HepG2 (cell line): ENCODE measurements around the gene EBF3. TPM values are rescaled to one million over a fixed set of nuclear protein-coding genes. Genes with fewer than 3 reads are reported as not detected.

Source experiments
- ARID3A ChIP-seq: IDR thresholded peaks from 2 replicates; pipeline ENCODE4 v1.6.1; 2012; ENCODE audit warnings: low read depth, low read length, improper control_type of control experiment
- HIC2 ChIP-seq: sonication (generic); formaldehyde crosslinking; IDR thresholded peaks from 2 replicates; pipeline ENCODE4 v1.9.0; 2022; ENCODE audit warnings: low read depth, missing genetic modification reagents
- KLF13 ChIP-seq: sonication (generic); formaldehyde crosslinking; IDR thresholded peaks from 2 replicates; pipeline ENCODE4 v1.4.0; 2020; ENCODE audit warnings: mild to moderate bottlenecking, missing genetic modification reagents
- MAFF ChIP-seq: IDR thresholded peaks from 2 replicates; pipeline ENCODE4 v1.6.1; 2011; ENCODE audit warnings: low read depth, low read length, improper control_type of control experiment
- RBM22 ChIP-seq: fragments of 200-400 bp; formaldehyde crosslinking; optimal IDR thresholded peaks from 2 replicates; pipeline ENCODE3; 2017; ENCODE audit warnings: mild to moderate bottlenecking, low read length, moderate library complexity
- ZNF33B ChIP-seq: sonication (generic); formaldehyde crosslinking; IDR thresholded peaks from 2 replicates; pipeline ENCODE4 v1.5.1; 2020; ENCODE audit warnings: mild to moderate bottlenecking, missing genetic modification reagents
- ZNF484 ChIP-seq: sonication (generic); formaldehyde crosslinking; IDR thresholded peaks from 2 replicates; pipeline ENCODE4 v1.5.1; 2020; ENCODE audit warnings: mild to moderate bottlenecking, low read depth, missing genetic modification reagents, borderline replicate concordance
- ZNF773 ChIP-seq: sonication (generic); formaldehyde crosslinking; IDR thresholded peaks from 2 replicates; pipeline ENCODE4 v1.4.0; 2020; ENCODE audit warnings: missing genetic modification reagents, borderline replicate concordance
- polyA plus RNA-seq, 8 experiments: library from polyadenylated mRNA; depleted of rRNA in 3 of 8; stranded (reverse) in 7 of 8; unstranded in 1 of 8; fragments of >200 nt; fragmentation: Illumina TruSeq in 4 of 8; extraction: Trizol in 4 of 8; gene quantifications; 2 replicates each; pipeline versions ENCODE4 v1.2.1 to v1.2.3, GENCODE V29; 2011 to 2016; ENCODE audit warnings: low read depth in 4 of 8, missing spikeins in 1 of 8, mixed read lengths in 1 of 8; ENCODE audit not compliant: insufficient read depth in 1 of 8
- total RNA-seq, 5 experiments: library from RNA; depleted of rRNA; stranded (reverse); fragments of >200 nt; fragmentation: Illumina TruSeq; extraction: Trizol; gene quantifications; 2 replicates each; pipeline ENCODE4 v1.2.3, GENCODE V29; 2016; ENCODE audit warnings: low read depth in 1 of 5
- TF ChIP-seq, protein P1 (sequence below): sonication (generic); formaldehyde crosslinking; IDR thresholded peaks from 2 replicates; pipeline ENCODE4 v1.8.1; 2023; ENCODE audit warnings: missing genetic modification reagents, mild to moderate bottlenecking, borderline replicate concordance
- TF ChIP-seq, protein P2 (sequence below): sonication (generic); formaldehyde crosslinking; IDR thresholded peaks from 2 replicates; pipeline ENCODE4 v1.5.1; 2020; ENCODE audit warnings: missing genetic modification reagents, mild to moderate bottlenecking, borderline replicate concordance
- TF ChIP-seq, protein P3 (sequence below): sonication (generic); formaldehyde crosslinking; IDR thresholded peaks from 2 replicates; pipeline ENCODE4 v1.4.0; 2020; ENCODE audit warnings: mild to moderate bottlenecking, missing genetic modification reagents

EBF3 gene
- total and polyA plus RNA-seq, 2 of the 13 experiments (the other 11 are each of a cell fraction or from before 2014, with no cell fraction given) = not detected

DNA sequence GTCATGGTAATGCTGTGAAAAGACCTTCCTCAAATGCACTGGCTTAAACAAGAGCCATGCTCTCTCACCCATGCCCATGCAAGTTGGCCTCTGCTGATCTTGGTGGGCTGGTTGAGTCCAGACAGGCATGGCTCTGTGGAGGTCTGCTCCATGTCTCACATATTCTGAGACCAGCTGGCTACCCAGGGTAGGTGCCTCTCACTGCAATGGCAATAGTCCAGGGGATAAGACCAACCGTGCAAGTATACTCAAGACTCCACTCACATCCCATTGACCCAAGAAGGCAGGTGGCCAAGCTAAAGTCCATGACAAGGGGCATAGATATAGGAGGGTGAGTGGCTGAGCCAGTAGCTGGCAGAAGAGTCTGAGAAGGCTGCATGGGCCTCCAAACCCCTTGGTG is 14.2 kb upstream of the EBF3 start (continued):
- TF ChIP-seq, protein P1, sequence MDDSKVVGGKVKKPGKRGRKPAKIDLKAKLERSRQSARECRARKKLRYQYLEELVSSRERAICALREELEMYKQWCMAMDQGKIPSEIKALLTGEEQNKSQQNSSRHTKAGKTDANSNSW (CRISPR knock-in tag) = no peak
- TF ChIP-seq ARID3A (no peak), ZNF484 (no peak), RBM22 (no peak), HIC2 (CRISPR knock-in tag) (no peak), MAFF (no peak), ZNF773 (CRISPR knock-in tag) (no peak), ZNF33B (no peak), KLF13 (CRISPR knock-in tag) (no peak)
- TF ChIP-seq, protein P2, sequence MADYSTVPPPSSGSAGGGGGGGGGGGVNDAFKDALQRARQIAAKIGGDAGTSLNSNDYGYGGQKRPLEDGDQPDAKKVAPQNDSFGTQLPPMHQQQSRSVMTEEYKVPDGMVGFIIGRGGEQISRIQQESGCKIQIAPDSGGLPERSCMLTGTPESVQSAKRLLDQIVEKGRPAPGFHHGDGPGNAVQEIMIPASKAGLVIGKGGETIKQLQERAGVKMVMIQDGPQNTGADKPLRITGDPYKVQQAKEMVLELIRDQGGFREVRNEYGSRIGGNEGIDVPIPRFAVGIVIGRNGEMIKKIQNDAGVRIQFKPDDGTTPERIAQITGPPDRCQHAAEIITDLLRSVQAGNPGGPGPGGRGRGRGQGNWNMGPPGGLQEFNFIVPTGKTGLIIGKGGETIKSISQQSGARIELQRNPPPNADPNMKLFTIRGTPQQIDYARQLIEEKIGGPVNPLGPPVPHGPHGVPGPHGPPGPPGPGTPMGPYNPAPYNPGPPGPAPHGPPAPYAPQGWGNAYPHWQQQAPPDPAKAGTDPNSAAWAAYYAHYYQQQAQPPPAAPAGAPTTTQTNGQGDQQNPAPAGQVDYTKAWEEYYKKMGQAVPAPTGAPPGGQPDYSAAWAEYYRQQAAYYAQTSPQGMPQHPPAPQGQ (CRISPR knock-in tag) = no peak
- TF ChIP-seq, protein P3, sequence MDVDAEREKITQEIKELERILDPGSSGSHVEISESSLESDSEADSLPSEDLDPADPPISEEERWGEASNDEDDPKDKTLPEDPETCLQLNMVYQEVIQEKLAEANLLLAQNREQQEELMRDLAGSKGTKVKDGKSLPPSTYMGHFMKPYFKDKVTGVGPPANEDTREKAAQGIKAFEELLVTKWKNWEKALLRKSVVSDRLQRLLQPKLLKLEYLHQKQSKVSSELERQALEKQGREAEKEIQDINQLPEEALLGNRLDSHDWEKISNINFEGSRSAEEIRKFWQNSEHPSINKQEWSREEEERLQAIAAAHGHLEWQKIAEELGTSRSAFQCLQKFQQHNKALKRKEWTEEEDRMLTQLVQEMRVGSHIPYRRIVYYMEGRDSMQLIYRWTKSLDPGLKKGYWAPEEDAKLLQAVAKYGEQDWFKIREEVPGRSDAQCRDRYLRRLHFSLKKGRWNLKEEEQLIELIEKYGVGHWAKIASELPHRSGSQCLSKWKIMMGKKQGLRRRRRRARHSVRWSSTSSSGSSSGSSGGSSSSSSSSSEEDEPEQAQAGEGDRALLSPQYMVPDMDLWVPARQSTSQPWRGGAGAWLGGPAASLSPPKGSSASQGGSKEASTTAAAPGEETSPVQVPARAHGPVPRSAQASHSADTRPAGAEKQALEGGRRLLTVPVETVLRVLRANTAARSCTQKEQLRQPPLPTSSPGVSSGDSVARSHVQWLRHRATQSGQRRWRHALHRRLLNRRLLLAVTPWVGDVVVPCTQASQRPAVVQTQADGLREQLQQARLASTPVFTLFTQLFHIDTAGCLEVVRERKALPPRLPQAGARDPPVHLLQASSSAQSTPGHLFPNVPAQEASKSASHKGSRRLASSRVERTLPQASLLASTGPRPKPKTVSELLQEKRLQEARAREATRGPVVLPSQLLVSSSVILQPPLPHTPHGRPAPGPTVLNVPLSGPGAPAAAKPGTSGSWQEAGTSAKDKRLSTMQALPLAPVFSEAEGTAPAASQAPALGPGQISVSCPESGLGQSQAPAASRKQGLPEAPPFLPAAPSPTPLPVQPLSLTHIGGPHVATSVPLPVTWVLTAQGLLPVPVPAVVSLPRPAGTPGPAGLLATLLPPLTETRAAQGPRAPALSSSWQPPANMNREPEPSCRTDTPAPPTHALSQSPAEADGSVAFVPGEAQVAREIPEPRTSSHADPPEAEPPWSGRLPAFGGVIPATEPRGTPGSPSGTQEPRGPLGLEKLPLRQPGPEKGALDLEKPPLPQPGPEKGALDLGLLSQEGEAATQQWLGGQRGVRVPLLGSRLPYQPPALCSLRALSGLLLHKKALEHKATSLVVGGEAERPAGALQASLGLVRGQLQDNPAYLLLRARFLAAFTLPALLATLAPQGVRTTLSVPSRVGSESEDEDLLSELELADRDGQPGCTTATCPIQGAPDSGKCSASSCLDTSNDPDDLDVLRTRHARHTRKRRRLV = no peak
